Tibial nerve (tissue), 3 donors: ENCODE measurements around the gene ST3GAL3.

Source experiments
- CTCF ChIP-seq, 5 experiments: fragments of 200-600 bp in 3 of 5; fragments of 450-650 bp in 2 of 5; sonication (generic) in 3 of 5; IDR thresholded peaks; one replicate each; pipeline ENCODE4 v1.5.1; 2016 to 2019; ENCODE audit warnings: antibody characterized with exemption in 5 of 5, mild to moderate bottlenecking in 3 of 5, moderate library complexity in 2 of 5
- POLR2A ChIP-seq, 2 donors: fragments of 450-650 bp; IDR thresholded peaks; one replicate each; pipeline ENCODE4 v1.6.1; 2017; ENCODE audit warnings: antibody characterized with exemption in 2 of 2, mild to moderate bottlenecking in 2 of 2, moderate library complexity in 2 of 2

- no peak for TF ChIP-seq POLR2A (IDR thresholded peaks at IDR 0.05)
- TF ChIP-seq CTCF (IDR thresholded peaks at IDR 0.05): no peak
These were observed 79.0 kb downstream of the ST3GAL3 start for GRCh38 chr1:43786201-43786958.
